ENCODE data around the gene RAPGEF6.

DNA sequence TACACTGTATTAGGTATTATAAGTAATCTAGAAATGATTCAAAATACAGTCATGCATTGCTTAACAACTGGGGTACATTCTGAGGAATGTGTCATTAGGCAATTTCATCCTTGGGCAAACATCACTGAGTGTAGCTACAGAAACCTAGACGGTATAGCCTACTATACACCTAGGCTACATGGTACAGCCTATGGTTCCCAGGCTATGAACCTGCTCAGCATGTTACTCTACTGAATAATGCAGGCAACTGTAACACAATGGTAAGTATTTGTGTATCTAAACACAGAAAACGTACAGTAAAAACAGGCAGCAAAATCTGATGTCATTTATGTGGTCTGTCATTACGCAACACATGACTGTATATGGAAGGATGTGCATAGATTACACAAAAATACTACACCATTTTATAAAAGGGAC lies 96.8 kb downstream of the RAPGEF6 start:
- TF ChIP-seq, protein P1, sequence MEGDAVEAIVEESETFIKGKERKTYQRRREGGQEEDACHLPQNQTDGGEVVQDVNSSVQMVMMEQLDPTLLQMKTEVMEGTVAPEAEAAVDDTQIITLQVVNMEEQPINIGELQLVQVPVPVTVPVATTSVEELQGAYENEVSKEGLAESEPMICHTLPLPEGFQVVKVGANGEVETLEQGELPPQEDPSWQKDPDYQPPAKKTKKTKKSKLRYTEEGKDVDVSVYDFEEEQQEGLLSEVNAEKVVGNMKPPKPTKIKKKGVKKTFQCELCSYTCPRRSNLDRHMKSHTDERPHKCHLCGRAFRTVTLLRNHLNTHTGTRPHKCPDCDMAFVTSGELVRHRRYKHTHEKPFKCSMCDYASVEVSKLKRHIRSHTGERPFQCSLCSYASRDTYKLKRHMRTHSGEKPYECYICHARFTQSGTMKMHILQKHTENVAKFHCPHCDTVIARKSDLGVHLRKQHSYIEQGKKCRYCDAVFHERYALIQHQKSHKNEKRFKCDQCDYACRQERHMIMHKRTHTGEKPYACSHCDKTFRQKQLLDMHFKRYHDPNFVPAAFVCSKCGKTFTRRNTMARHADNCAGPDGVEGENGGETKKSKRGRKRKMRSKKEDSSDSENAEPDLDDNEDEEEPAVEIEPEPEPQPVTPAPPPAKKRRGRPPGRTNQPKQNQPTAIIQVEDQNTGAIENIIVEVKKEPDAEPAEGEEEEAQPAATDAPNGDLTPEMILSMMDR (IDR thresholded peaks at IDR 0.05 in 4 of 5, conservative IDR thresholded peaks at IDR 0.05 in 1 of 5): no peak
- TF ChIP-seq POLR2A (IDR thresholded peaks at IDR 0.05): no peak
